SK-N-SH (cell line): ENCODE data around the gene KCNG1. TPM values are rescaled to one million over a fixed set of nuclear protein-coding genes. Genes with fewer than 3 reads are reported as not detected.
A peak's percentile ranks its signal among the peaks of the same experiment; 100 is the strongest.

ENCODE experiments used
- CTCF ChIA-PET: fragments of 300-600, 350-600 bp; formaldehyde crosslinking; extraction: SDS; loops from one replicate; lab custom pipeline; 2021; lab: Yijun Ruan, JAX
- POLR2A ChIA-PET: fragments of 350-600 bp; sonication (Branson Sonifier 250); formaldehyde crosslinking; extraction: SDS; loops from one replicate; lab custom pipeline; 2020; ENCODE audit warnings: antibody characterized with exemption, inconsistent platforms; lab: Yijun Ruan, JAX
- DNase-seq: peaks from one replicate; pipeline ENCODE4 v3.0.0; 2012
- H2AFZ ChIP-seq: fragments of 200-600 bp; sonication (generic); 2 replicates; pipeline ENCODE4 v1.8.1; 2016; ENCODE audit warnings: antibody characterized with exemption, mild to moderate bottlenecking, low read depth
- H3F3A ChIP-seq: fragments of 200-600 bp; sonication (generic); replicated peaks from 2 replicates; pipeline ENCODE3; 2016; ENCODE audit warnings: antibody characterized with exemption, mild to moderate bottlenecking; ENCODE audit not compliant: insufficient read depth
- H3K27ac ChIP-seq, 2 experiments: fragments of 200-500 bp in 1 of 2; fragments of 200-600 bp in 1 of 2; sonication (Bioruptor generic) in 1 of 2; sonication (generic), shearing (Covaris generic) in 1 of 2; 2 replicates each; pipeline versions ENCODE4 v1.5.1 to v1.6.1; 2014 to 2016; ENCODE audit warnings: low read depth in 2 of 2, inconsistent platforms in 1 of 2, low read length in 1 of 2, mild to moderate bottlenecking in 1 of 2, mixed read lengths in 1 of 2
- H3K27me3 ChIP-seq: fragments of 200-600 bp; sonication (generic), shearing (Covaris generic); 2 replicates; pipeline ENCODE4 v1.6.1; 2016; ENCODE audit warnings: mixed run types; ENCODE audit not compliant: insufficient read depth
- H3K36me3 ChIP-seq, 2 experiments: fragments of 200-500 bp in 1 of 2; fragments of 200-600 bp in 1 of 2; sonication (Bioruptor generic) in 1 of 2; sonication (generic) in 1 of 2; replicated peaks in 1 of 2; 2 replicates each; pipeline versions ENCODE3 to v1.5.1; 2014 to 2016; ENCODE audit warnings: low read length in 1 of 2, mild to moderate bottlenecking in 1 of 2; ENCODE audit not compliant: insufficient read depth in 2 of 2, control insufficient read depth in 1 of 2
- H3K4me1 ChIP-seq, 2 experiments: fragments of 200-500 bp in 1 of 2; fragments of 200-600 bp in 1 of 2; sonication (Bioruptor generic) in 1 of 2; sonication (generic), shearing (Covaris generic) in 1 of 2; 2 replicates each; pipeline versions ENCODE4 v1.5.1 to v1.6.1; 2014 to 2016; ENCODE audit warnings: low read depth in 1 of 2, low read length in 1 of 2, mixed run types in 1 of 2; ENCODE audit not compliant: insufficient read depth in 2 of 2, control insufficient read depth in 1 of 2
- H3K4me2 ChIP-seq: fragments of 200-600 bp; sonication (generic), shearing (Covaris generic); 2 replicates; pipeline ENCODE4 v1.6.1; 2017; ENCODE audit warnings: mixed run types
- H3K4me3 ChIP-seq, 2 experiments: fragments of 200-500 bp in 1 of 2; fragments of 200-600 bp in 1 of 2; sonication (Bioruptor generic) in 1 of 2; sonication (generic), shearing (Covaris generic) in 1 of 2; 2 replicates each; pipeline versions ENCODE4 v1.5.1 to v1.8.1; 2014 to 2016; ENCODE audit warnings: low read depth in 2 of 2, inconsistent platforms in 1 of 2, low read length in 1 of 2, mild to moderate bottlenecking in 1 of 2, mixed read lengths in 1 of 2, moderate library complexity in 1 of 2
- H3K79me2 ChIP-seq: fragments of 200-600 bp; sonication (generic); 2 replicates; pipeline ENCODE4 v1.8.1; 2017; ENCODE audit warnings: mild to moderate bottlenecking; ENCODE audit not compliant: insufficient read depth
- H3K9ac ChIP-seq: fragments of 200-600 bp; sonication (generic); 2 replicates; pipeline ENCODE4 v1.6.1; 2017; ENCODE audit warnings: mixed run types
- H3K9me2 ChIP-seq: fragments of 200-600 bp; sonication (generic); 2 replicates; pipeline ENCODE4 v1.6.1; 2017; ENCODE audit warnings: mixed run types
- H3K9me3 ChIP-seq: fragments of 200-600 bp; sonication (generic); 2 replicates; pipeline ENCODE4 v1.6.1; 2017; ENCODE audit warnings: mixed run types, mild to moderate bottlenecking, moderate library complexity
- H4K20me1 ChIP-seq: fragments of 200-600 bp; sonication (generic); 2 replicates; pipeline ENCODE4 v1.6.1; 2017; ENCODE audit warnings: mild to moderate bottlenecking, mixed run types; ENCODE audit not compliant: insufficient read depth
- CHD2 ChIP-seq: fragments of 150-350 bp; IDR thresholded peaks from 2 replicates; pipeline ENCODE4 v1.6.1; 2018; ENCODE audit warnings: low read length; ENCODE audit not compliant: partially characterized antibody
- EP300 ChIP-seq, 2 experiments: IDR thresholded peaks; 2 replicates each; pipeline versions ENCODE4 v1.4.0 to v1.6.1; 2012; ENCODE audit warnings: borderline replicate concordance in 1 of 2, low read depth in 1 of 2, low read length in 1 of 2
- GATA2 ChIP-seq: sonication (generic); formaldehyde crosslinking; IDR thresholded peaks from 2 replicates; pipeline ENCODE4 v1.5.0; 2020; ENCODE audit warnings: mild to moderate bottlenecking, missing genetic modification reagents
- IRF3 ChIP-seq: fragments of 150-350 bp; IDR thresholded peaks from 2 replicates; pipeline ENCODE4 v1.6.1; 2016; ENCODE audit warnings: mild to moderate bottlenecking, low read depth, low read length
- MXI1 ChIP-seq: IDR thresholded peaks from 2 replicates; pipeline ENCODE4 v1.6.1; 2012; ENCODE audit warnings: mild to moderate bottlenecking, low read depth, low read length, improper control_type of control experiment
- NFIC ChIP-seq: IDR thresholded peaks from 2 replicates; pipeline ENCODE4 v1.4.0; 2012; ENCODE audit warnings: borderline replicate concordance
- RAD21 ChIP-seq: IDR thresholded peaks from 2 replicates; pipeline ENCODE4 v1.6.1; 2012; ENCODE audit warnings: mild to moderate bottlenecking, low read length
- RCOR1 ChIP-seq: fragments of 150-350 bp; IDR thresholded peaks from 2 replicates; pipeline ENCODE4 v1.6.1; 2017; ENCODE audit warnings: antibody characterized with exemption, low read length
- RFX5 ChIP-seq: IDR thresholded peaks from 2 replicates; pipeline ENCODE4 v1.6.1; 2012; ENCODE audit warnings: mild to moderate bottlenecking, improper control_type of control experiment, low read length
- SIN3A ChIP-seq: IDR thresholded peaks from 2 replicates; pipeline ENCODE4 v1.6.1; 2012; ENCODE audit warnings: low read depth, mild to moderate bottlenecking, low read length, moderate library complexity, borderline replicate concordance
- SMC3 ChIP-seq: IDR thresholded peaks from 2 replicates; pipeline ENCODE4 v1.6.1; 2012; ENCODE audit warnings: low read depth, low read length, improper control_type of control experiment
- TAF1 ChIP-seq: IDR thresholded peaks from 2 replicates; pipeline ENCODE4 v1.6.1; 2012; ENCODE audit warnings: low read depth, mild to moderate bottlenecking, low read length, moderate library complexity, borderline replicate concordance
- USF1 ChIP-seq: IDR thresholded peaks from 2 replicates; pipeline ENCODE4 v1.4.0; 2012; ENCODE audit warnings: low read depth, borderline replicate concordance
- USF2 ChIP-seq: fragments of 150-350 bp; IDR thresholded peaks from 2 replicates; pipeline ENCODE4 v1.6.1; 2017; ENCODE audit warnings: antibody characterized with exemption, low read length, low read depth, borderline replicate concordance
- whole genome bisulfite sequencing: methylation state at CpG from one replicate; pipeline ENCODE4 v1.1.6; 2017; ENCODE audit warnings: low lambda C conversion rate; 5-methylcytosine and 5-hydroxymethylcytosine counted together
- polyA plus RNA-seq, 3 experiments: library from polyadenylated mRNA; depleted of rRNA; stranded (reverse); fragments of >200 nt; gene quantifications; 2 replicates each; pipeline ENCODE4 v1.2.3, GENCODE V29; 2012
- TF ChIP-seq, protein P1 (sequence below): fragments of 200-600 bp; sonication (generic); IDR thresholded peaks from 2 replicates; pipeline ENCODE4 v1.6.1; 2017; ENCODE audit warnings: antibody characterized with exemption, mild to moderate bottlenecking, moderate library complexity

The KCNG1 gene
- polyA plus RNA-seq, 1 of the 3 experiments (the other 2 are of a cell fraction) = 13.8 TPM

GRCh38 chr20:51020657-51021056 is 2.2 kb downstream of the KCNG1 start:
- no peaks in the 10 kb centered on the region for H3K9me3 ChIP-seq
- H3K4me2 ChIP-seq = 0 out of 2 replicates have a peak overlapping the region, but pooled peaks have one; percentile 95
- POLR2A ChIA-PET = interaction anchor here (0.9 to 1.3 kb wide), 2 partner anchors 71 to 109 kb away, joined by 3 to 4 read pairs; no protein-coding TSS in a partner anchor
- peak overlapping the region in 1 of 2 experiments; percentile 86; a peak in 2 of 4 replicates for H3K27ac ChIP-seq
- no peaks in the 10 kb centered on the region for H4K20me1 ChIP-seq
- WGBS = 98% methylated on average over 6 of the region's 6 CpGs
- TF ChIP-seq, protein P1, sequence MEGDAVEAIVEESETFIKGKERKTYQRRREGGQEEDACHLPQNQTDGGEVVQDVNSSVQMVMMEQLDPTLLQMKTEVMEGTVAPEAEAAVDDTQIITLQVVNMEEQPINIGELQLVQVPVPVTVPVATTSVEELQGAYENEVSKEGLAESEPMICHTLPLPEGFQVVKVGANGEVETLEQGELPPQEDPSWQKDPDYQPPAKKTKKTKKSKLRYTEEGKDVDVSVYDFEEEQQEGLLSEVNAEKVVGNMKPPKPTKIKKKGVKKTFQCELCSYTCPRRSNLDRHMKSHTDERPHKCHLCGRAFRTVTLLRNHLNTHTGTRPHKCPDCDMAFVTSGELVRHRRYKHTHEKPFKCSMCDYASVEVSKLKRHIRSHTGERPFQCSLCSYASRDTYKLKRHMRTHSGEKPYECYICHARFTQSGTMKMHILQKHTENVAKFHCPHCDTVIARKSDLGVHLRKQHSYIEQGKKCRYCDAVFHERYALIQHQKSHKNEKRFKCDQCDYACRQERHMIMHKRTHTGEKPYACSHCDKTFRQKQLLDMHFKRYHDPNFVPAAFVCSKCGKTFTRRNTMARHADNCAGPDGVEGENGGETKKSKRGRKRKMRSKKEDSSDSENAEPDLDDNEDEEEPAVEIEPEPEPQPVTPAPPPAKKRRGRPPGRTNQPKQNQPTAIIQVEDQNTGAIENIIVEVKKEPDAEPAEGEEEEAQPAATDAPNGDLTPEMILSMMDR = no peak
- TF ChIP-seq MXI1 = no peak
- no peak for TF ChIP-seq TAF1
- TF ChIP-seq USF1 = no peak
- TF ChIP-seq NFIC = no peak
- TF ChIP-seq CHD2 = no peak
- no peak for TF ChIP-seq RAD21
- TF ChIP-seq USF2 = no peak
- no peak for TF ChIP-seq SMC3
- H3K9ac ChIP-seq = no peak overlapping the region
- no peak overlapping the region for H2AFZ ChIP-seq
- peaks cover 17% of the 10 kb centered on the region for H3K79me2 ChIP-seq
- DNase-seq = no peak
- CTCF ChIA-PET = interaction anchor here (0.7 to 4.8 kb wide), 10 partner anchors 22 to 286 kb away, joined by 3 to 36 read pairs (median 4); no protein-coding TSS in a partner anchor
- no peaks in the 10 kb centered on the region for H3K27me3 ChIP-seq
- H3K9me2 ChIP-seq = no peaks in the 10 kb centered on the region
- no peaks in the 10 kb centered on the region for H3F3A ChIP-seq
- H3K4me3 ChIP-seq = no peak overlapping the region; a peak in 1 of 4 replicates
- H3K36me3 ChIP-seq = no peaks in the 10 kb centered on the region
- H3K4me1 ChIP-seq = peaks cover 14 to 51% of the 10 kb centered on the region in 2 experiments; a peak in 2 of 4 replicates

DNA sequence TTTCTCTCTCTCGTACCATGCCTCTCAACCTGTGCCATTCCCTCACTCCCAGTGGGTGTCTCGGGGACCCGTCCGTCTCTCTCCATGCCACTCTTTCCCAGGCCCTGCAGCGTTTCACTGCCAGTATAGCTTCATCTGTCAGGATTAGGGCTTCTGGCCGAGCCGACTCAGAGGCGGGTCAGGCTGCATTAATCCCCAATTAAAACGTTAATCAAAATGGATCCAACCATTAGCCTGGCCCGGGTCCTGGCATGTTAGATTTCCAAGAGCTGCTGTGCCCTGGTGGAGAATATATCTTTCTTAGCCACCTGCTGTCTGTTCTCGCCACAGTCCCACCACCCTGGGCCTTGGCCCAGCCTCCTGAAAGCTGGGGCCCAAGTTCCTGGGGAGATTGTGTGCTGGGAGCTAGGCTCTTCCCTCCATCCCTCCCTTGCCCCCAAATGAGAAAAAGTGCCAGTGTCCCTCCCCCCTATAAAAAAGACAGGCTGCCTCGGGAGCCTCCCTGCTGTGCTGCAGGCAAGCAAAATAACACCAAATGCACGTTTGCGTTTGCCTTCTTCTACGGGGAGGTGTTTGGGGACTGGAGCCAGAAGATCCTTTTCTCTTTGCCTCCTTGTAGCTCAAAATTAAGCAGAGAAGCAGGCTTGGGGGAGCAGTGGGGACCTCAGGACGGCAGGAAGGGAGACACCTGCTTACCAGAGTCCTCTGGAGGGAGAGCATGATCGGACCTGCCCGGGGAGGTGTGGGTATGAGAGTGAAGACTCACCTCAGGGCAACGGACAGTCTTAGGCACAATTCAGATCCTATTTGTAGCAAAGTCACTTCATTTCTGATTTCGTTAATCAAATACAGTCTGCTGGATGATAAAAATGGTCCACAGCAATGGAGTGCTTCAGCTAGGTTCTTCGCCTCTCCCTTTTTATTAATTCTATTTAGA is 3.0 kb downstream of the KCNG1 start:
- CTCF ChIA-PET = interaction anchor here (0.7 to 4.8 kb wide), 15 partner anchors 14 to 1172 kb away, joined by 3 to 36 read pairs (median 4); partner anchors contain the start of gene ZFP64
- H3K9me2 ChIP-seq = no peaks in the 10 kb centered on the region
- no peaks in the 10 kb centered on the region for H3F3A ChIP-seq
- H3K4me3 ChIP-seq = no peak overlapping the region
- no peak overlapping the region for H3K9ac ChIP-seq
- DNase-seq = peak; percentile 83
- 0 out of 2 replicates have a peak overlapping the region, but pooled peaks have one; percentile 95 for H3K4me2 ChIP-seq
- H3K9me3 ChIP-seq = no peaks in the 10 kb centered on the region
- peaks cover 14 to 57% of the 10 kb centered on the region in 2 experiments; a peak in 2 of 4 replicates for H3K4me1 ChIP-seq
- POLR2A ChIA-PET = interaction anchor here (0.9 to 1.0 kb wide), 3 partner anchors 72 to 285 kb away, joined by 3 to 4 read pairs (median 4); no protein-coding TSS in a partner anchor
- no peaks in the 10 kb centered on the region for H3K27me3 ChIP-seq
- peaks cover 17% of the 10 kb centered on the region for H3K79me2 ChIP-seq
- peak overlapping the region in 1 of 2 experiments; percentile 86; a peak in 2 of 4 replicates for H3K27ac ChIP-seq
- H4K20me1 ChIP-seq = no peaks in the 10 kb centered on the region
- TF ChIP-seq GATA2 (CRISPR knock-in tag) (no peak), RCOR1 (peak; percentile 71), RFX5 (no peak), RAD21 (peak; percentile 20; the same call in 1 of the 2 replicates), SIN3A (no peak), IRF3 (no peak), CHD2 (peak; percentile 13), SMC3 (peak; percentile 13; the same call in 1 of the 2 replicates), EP300 (IDR thresholded peaks at IDR 0.05; ENCODE audit: borderline replicate concordance in 1 of 2, low read depth in 1 of 2, low read length in 1 of 2) (peak in 1 of 2 experiments; percentile 62; a peak in 2 of 4 replicates), MXI1 (peak; percentile 63)
- TF ChIP-seq, protein P1 = no peak
- TF ChIP-seq, all 33 proteins: peak for 6
- WGBS = 84% methylated on average over 19 of the region's 21 CpGs
- no peak overlapping the region for H2AFZ ChIP-seq
- H3K36me3 ChIP-seq = no peaks in the 10 kb centered on the region
